PC-3 (cell line): Measurements from ENCODE around the gene VWA7. TPM values are rescaled to one million over a fixed set of nuclear protein-coding genes. Genes with fewer than 3 reads are reported as not detected.

Source experiments
- ATAC-seq: fragments of 200-7000 bp; cut with Tn5 transposase; 2 replicates; pipeline ENCODE4 v1.9.1; 2020; ENCODE audit warnings: mild to moderate bottlenecking, moderate library complexity
- BruUV-seq: library from RNA; stranded (reverse); fragments of 400-500 nt; replicated peaks from 2 replicates; lab custom pipeline; 2021; lab: Mats Ljungman, UMichigan
- CTCF ChIA-PET: fragments of 300-600 bp; sonication (Branson Sonifier 250); formaldehyde crosslinking; loops from one replicate; lab custom pipeline; 2022; ENCODE audit warnings: antibody characterized with exemption; lab: Charles Lee
- POLR2A ChIA-PET: fragments of 300-600 bp; sonication (Branson Sonifier 250); formaldehyde crosslinking; loops from one replicate; lab custom pipeline; 2022; ENCODE audit warnings: antibody characterized with exemption; ENCODE audit not compliant: unreplicated experiment; lab: Charles Lee
- DNase-seq: peaks from one replicate; pipeline ENCODE4 v3.0.0-alpha.2; 2015
- H2AFZ ChIP-seq: fragments of 300-600 bp; sonication (generic); 2 replicates; pipeline ENCODE4 v1.6.0; 2016; ENCODE audit warnings: antibody characterized with exemption, low read length
- H3F3A ChIP-seq: fragments of 300-600 bp; sonication (generic); one replicate; pipeline ENCODE4 v1.6.0; 2017; ENCODE audit warnings: antibody characterized with exemption, low read length, control low read depth, mild to moderate bottlenecking; ENCODE audit not compliant: unreplicated experiment
- H3K27ac ChIP-seq: fragments of 300-600 bp; sonication (generic); 2 replicates; pipeline ENCODE4 v1.5.1; 2016; ENCODE audit warnings: mild to moderate bottlenecking, low read length
- H3K27me3 ChIP-seq: fragments of 300-600 bp; sonication (generic); 2 replicates; pipeline ENCODE4 v1.6.1; 2016; ENCODE audit warnings: low read length, mixed read lengths
- H3K36me3 ChIP-seq: fragments of 300-600 bp; sonication (generic); 2 replicates; pipeline ENCODE4 v1.6.1; 2016; ENCODE audit warnings: low read depth, mixed run types, low read length, mixed read lengths
- H3K4me1 ChIP-seq: fragments of 300-600 bp; sonication (generic); 2 replicates; pipeline ENCODE4 v1.5.1; 2016; ENCODE audit warnings: low read length; ENCODE audit not compliant: insufficient read depth
- H3K4me2 ChIP-seq: fragments of 300-600 bp; sonication (generic); 2 replicates; pipeline ENCODE4 v1.6.0; 2016; ENCODE audit warnings: low read length
- H3K4me3 ChIP-seq: fragments of 300-600 bp; sonication (generic); 2 replicates; pipeline ENCODE4 v1.5.1; 2016; ENCODE audit warnings: mild to moderate bottlenecking, low read length, mixed read lengths
- H3K79me2 ChIP-seq: fragments of 300-600 bp; sonication (generic); 2 replicates; pipeline ENCODE4 v1.6.1; 2017; ENCODE audit warnings: low read length, mixed read lengths
- H3K9ac ChIP-seq: fragments of 300-600 bp; sonication (generic); 2 replicates; pipeline ENCODE4 v1.6.0; 2016; ENCODE audit warnings: mild to moderate bottlenecking, low read length
- H3K9me2 ChIP-seq: fragments of 300-600 bp; sonication (generic); replicated peaks from 2 replicates; pipeline ENCODE4 v1.6.1; 2016; ENCODE audit warnings: mixed run types, low read length, mixed read lengths
- H3K9me3 ChIP-seq: fragments of 300-600 bp; sonication (generic); 2 replicates; pipeline ENCODE4 v1.6.1; 2016; ENCODE audit warnings: low read length, mixed read lengths
- H4K20me1 ChIP-seq: fragments of 300-600 bp; sonication (generic); 2 replicates; pipeline ENCODE4 v1.6.1; 2016; ENCODE audit warnings: low read length, mixed read lengths
- EZH2 ChIP-seq: fragments of 300-600 bp; sonication (generic); IDR thresholded peaks from one replicate; pipeline ENCODE4 v1.6.1; 2017; ENCODE audit warnings: antibody characterized with exemption, mild to moderate bottlenecking, low read length; ENCODE audit not compliant: unreplicated experiment
- EZH2phosphoT487 ChIP-seq: fragments of 300-600 bp; sonication (generic); IDR thresholded peaks from 2 replicates; pipeline ENCODE4 v1.6.1; 2018; ENCODE audit warnings: mild to moderate bottlenecking, antibody characterized with exemption, low read length, borderline replicate concordance
- intact Hi-C: fragments of 100-400 bp; cut with micrococcal nuclease; formaldehyde crosslinking; loops from 2 replicates; pipeline ENCODE4 v1.9.0; 2023
- total RNA-seq: library from RNA; depleted of rRNA; stranded (reverse); fragments of >200 nt; gene quantifications from 2 replicates; pipeline ENCODE4 v1.2.3, GENCODE V29; 2014
- TF ChIP-seq, protein P1 (sequence below): fragments of 300-600 bp; sonication (generic); conservative IDR thresholded peaks from 2 replicates; pipeline ENCODE4 v1.5.1; 2017; ENCODE audit warnings: antibody characterized with exemption, low read depth, mild to moderate bottlenecking, low read length

Gene VWA7
- total RNA-seq, 1 experiment from 2014 or later: 1.9 TPM

DNA sequence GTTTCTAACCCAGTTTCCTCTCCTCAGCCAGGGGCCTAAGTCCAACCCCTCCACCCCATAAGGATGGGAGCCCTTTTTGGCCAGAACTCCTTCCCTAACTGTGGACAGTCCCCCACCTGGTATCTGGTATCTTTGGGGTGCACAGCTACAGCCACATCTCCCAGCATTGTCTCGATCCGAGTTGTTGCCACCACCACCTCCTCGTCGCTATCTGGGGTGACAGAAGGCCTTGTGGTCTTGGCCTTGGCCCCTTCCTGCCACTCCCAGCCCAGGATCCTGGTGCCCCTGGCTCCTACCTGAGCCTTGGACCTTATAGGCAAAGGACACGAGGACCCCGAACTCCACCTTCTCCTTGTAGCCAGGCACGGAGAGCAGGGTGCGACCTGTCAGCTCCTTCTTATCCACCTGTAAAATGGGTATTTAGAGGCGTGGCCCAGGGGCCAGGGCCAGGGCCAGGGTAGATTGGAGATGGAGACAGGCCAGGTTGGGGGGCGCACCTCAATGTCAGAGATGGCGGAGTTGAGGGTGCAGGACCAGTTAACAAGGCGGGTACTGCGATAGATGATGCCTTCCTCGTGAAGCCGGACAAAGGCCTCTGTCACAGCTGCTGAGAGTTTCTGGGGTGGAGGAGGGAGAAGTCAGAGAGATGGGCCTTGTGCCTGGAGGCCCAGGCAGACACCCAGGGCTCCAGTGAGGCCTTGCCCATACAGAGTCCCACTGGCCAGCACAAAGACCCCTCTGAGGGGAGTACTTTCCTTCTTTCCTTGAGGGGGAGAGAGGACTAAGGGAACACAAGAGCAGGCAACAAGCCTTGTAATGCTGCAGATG, 7.2 kb upstream of the VWA7 start:
- Histone ChIP-seq H3F3A (no peaks in the 10 kb centered on the region), H3K9me2 (no peaks in the 10 kb centered on the region), H3K4me1 (no peaks in the 10 kb centered on the region), H3K27ac (no peak overlapping the region), H3K9me3 (no peaks in the 10 kb centered on the region), H3K36me3 (peaks cover 52% of the 10 kb centered on the region), H3K27me3 (no peaks in the 10 kb centered on the region), H2AFZ (no peak overlapping the region), H3K79me2 (peaks cover 5% of the 10 kb centered on the region), H3K9ac (no peak overlapping the region), H3K4me3 (no peak overlapping the region), H3K4me2 (no peak overlapping the region), H4K20me1 (no peaks in the 10 kb centered on the region)
- TF ChIP-seq EZH2phosphoT487: no peak
- TF ChIP-seq, protein P1, sequence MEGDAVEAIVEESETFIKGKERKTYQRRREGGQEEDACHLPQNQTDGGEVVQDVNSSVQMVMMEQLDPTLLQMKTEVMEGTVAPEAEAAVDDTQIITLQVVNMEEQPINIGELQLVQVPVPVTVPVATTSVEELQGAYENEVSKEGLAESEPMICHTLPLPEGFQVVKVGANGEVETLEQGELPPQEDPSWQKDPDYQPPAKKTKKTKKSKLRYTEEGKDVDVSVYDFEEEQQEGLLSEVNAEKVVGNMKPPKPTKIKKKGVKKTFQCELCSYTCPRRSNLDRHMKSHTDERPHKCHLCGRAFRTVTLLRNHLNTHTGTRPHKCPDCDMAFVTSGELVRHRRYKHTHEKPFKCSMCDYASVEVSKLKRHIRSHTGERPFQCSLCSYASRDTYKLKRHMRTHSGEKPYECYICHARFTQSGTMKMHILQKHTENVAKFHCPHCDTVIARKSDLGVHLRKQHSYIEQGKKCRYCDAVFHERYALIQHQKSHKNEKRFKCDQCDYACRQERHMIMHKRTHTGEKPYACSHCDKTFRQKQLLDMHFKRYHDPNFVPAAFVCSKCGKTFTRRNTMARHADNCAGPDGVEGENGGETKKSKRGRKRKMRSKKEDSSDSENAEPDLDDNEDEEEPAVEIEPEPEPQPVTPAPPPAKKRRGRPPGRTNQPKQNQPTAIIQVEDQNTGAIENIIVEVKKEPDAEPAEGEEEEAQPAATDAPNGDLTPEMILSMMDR: no peak
- TF ChIP-seq EZH2: no peak
- intact Hi-C loops: no loop called here
- DNase-seq (no peak), ATAC-seq (no peak)
- ChIA-PET POLR2A (no interaction called here), CTCF (no interaction called here)
- no TSS peak for BruUV-seq

DNA sequence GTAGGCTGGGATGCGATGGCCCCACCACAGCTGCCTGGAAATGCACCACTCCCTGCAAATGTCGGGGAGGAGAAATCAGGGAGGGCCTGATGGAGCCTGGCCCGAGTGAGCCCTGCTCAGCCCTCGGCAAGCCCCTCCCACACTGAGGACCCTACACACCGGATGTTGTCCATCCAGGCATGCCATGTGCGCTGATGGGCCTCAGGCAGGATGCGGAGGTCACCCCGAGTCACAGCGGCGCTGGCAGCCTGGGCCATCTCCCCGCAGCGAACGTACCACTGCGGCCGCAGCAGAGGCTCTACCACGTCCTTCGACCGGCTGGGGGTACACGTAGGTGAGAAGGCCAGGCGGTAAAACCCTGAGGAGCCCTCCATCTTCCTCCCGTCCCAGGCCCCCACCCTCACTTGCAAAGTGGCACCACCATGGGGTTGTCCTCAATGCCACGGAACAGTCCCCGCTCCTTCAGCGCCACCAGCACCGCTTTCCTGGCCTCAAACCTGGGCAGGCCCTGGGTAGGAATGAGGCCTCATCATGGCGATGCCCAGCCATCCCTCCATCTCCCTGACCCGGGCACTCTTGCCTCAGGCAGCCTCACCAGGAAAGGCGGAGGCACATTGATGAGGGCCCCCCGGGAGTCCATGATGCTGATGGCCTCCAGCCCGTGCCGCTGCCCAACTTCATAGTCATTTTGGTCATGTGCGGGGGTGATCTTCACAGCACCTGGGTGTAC, 5.2 kb upstream of the VWA7 start:
- TSS peak; percentile 25 for BruUV-seq
- Histone ChIP-seq H3K27ac (no peak overlapping the region), H3K36me3 (peaks cover 59% of the 10 kb centered on the region), H3K79me2 (no peaks in the 10 kb centered on the region), H4K20me1 (no peaks in the 10 kb centered on the region), H3K4me3 (no peak overlapping the region), H3K27me3 (no peaks in the 10 kb centered on the region), H3K9ac (no peak overlapping the region), H3F3A (peaks cover 3% of the 10 kb centered on the region), H3K9me2 (no peaks in the 10 kb centered on the region), H3K4me2 (no peak overlapping the region), H3K9me3 (no peaks in the 10 kb centered on the region), H2AFZ (no peak overlapping the region), H3K4me1 (peaks cover 6% of the 10 kb centered on the region)
- intact Hi-C loops: no loop called here
- POLR2A ChIA-PET: no interaction called here
- ATAC-seq (no peak), DNase-seq (no peak)
- CTCF ChIA-PET: no interaction called here
- TF ChIP-seq EZH2: no peak
- TF ChIP-seq EZH2phosphoT487: no peak
- TF ChIP-seq, protein P1: no peak
